ENCODE results near the gene PHACTR3.

Gene PHACTR3

GRCh38 chr20:59698598-59698997, 94.3 kb downstream of the PHACTR3 start:
- Histone ChIP-seq H3K27ac (ENCODE audit: low read depth, low read length) (no peak overlapping the region), H3K27me3 (ENCODE audit: insufficient read depth, low read length) (no peaks in the 10 kb centered on the region), H3K79me2 (ENCODE audit: control insufficient read depth, insufficient read depth, low read length, unreplicated experiment) (no peaks in the 10 kb centered on the region), H2AFZ (ENCODE audit: low read length, unreplicated experiment) (no peak overlapping the region), H3K36me3 (ENCODE audit: insufficient read depth, low read length) (no peaks in the 10 kb centered on the region), H3K4me3 (ENCODE audit: low read depth, low read length) (no peak overlapping the region), H3K4me1 (ENCODE audit: control insufficient read depth, insufficient read depth, low read length, unreplicated experiment) (no peaks in the 10 kb centered on the region)

GRCh38 chr20:59701236-59701635, 96.9 kb downstream of the PHACTR3 start:
- H3K4me1 ChIP-seq (ENCODE audit: control insufficient read depth, insufficient read depth, low read length, unreplicated experiment): no peaks in the 10 kb centered on the region
- H3K27ac ChIP-seq (ENCODE audit: low read depth, low read length): no peak overlapping the region
- no peaks in the 10 kb centered on the region for H3K79me2 ChIP-seq (ENCODE audit: control insufficient read depth, insufficient read depth, low read length, unreplicated experiment)
- H3K4me3 ChIP-seq (ENCODE audit: low read depth, low read length): no peak overlapping the region
- H3K27me3 ChIP-seq (ENCODE audit: insufficient read depth, low read length): no peaks in the 10 kb centered on the region
- no peak overlapping the region for H2AFZ ChIP-seq (ENCODE audit: low read length, unreplicated experiment)
- H3K36me3 ChIP-seq (ENCODE audit: insufficient read depth, low read length): no peaks in the 10 kb centered on the region

GRCh38 chr20:59703046-59703445, 98.7 kb downstream of the PHACTR3 start:
- no peak overlapping the region for H2AFZ ChIP-seq (ENCODE audit: low read length, unreplicated experiment)
- no peak overlapping the region for H3K27ac ChIP-seq (ENCODE audit: low read depth, low read length)
- no peaks in the 10 kb centered on the region for H3K27me3 ChIP-seq (ENCODE audit: insufficient read depth, low read length)
- no peaks in the 10 kb centered on the region for H3K79me2 ChIP-seq (ENCODE audit: control insufficient read depth, insufficient read depth, low read length, unreplicated experiment)
- no peaks in the 10 kb centered on the region for H3K4me1 ChIP-seq (ENCODE audit: control insufficient read depth, insufficient read depth, low read length, unreplicated experiment)
- H3K36me3 ChIP-seq (ENCODE audit: insufficient read depth, low read length): no peaks in the 10 kb centered on the region
- H3K4me3 ChIP-seq (ENCODE audit: low read depth, low read length): no peak overlapping the region

- Histone ChIP-seq H3K27me3 (ENCODE audit: insufficient read depth, low read length) (no peaks in the 10 kb centered on the region), H2AFZ (ENCODE audit: low read length, unreplicated experiment) (no peak overlapping the region), H3K36me3 (ENCODE audit: insufficient read depth, low read length) (no peaks in the 10 kb centered on the region), H3K4me1 (ENCODE audit: control insufficient read depth, insufficient read depth, low read length, unreplicated experiment) (no peaks in the 10 kb centered on the region), H3K4me3 (ENCODE audit: low read depth, low read length) (no peak overlapping the region), H3K79me2 (ENCODE audit: control insufficient read depth, insufficient read depth, low read length, unreplicated experiment) (no peaks in the 10 kb centered on the region), H3K27ac (ENCODE audit: low read depth, low read length) (no peak overlapping the region)
Measured at GRCh38 chr20:59705651-59706399, 101.5 kb downstream of the PHACTR3 start.

GRCh38 chr20:59706400-59706693, 102.0 kb downstream of the PHACTR3 start:
- no peaks in the 10 kb centered on the region for H3K4me1 ChIP-seq (ENCODE audit: control insufficient read depth, insufficient read depth, low read length, unreplicated experiment)
- no peak overlapping the region for H3K4me3 ChIP-seq (ENCODE audit: low read depth, low read length)
- H3K27ac ChIP-seq (ENCODE audit: low read depth, low read length): no peak overlapping the region
- H3K36me3 ChIP-seq (ENCODE audit: insufficient read depth, low read length): no peaks in the 10 kb centered on the region
- no peak overlapping the region for H2AFZ ChIP-seq (ENCODE audit: low read length, unreplicated experiment)
- H3K27me3 ChIP-seq (ENCODE audit: insufficient read depth, low read length): no peaks in the 10 kb centered on the region
- H3K79me2 ChIP-seq (ENCODE audit: control insufficient read depth, insufficient read depth, low read length, unreplicated experiment): no peaks in the 10 kb centered on the region

GRCh38 chr20:59708326-59708725, 104.0 kb downstream of the PHACTR3 start:
- Histone ChIP-seq H3K36me3 (ENCODE audit: insufficient read depth, low read length) (no peaks in the 10 kb centered on the region), H3K4me1 (ENCODE audit: control insufficient read depth, insufficient read depth, low read length, unreplicated experiment) (no peaks in the 10 kb centered on the region), H3K79me2 (ENCODE audit: control insufficient read depth, insufficient read depth, low read length, unreplicated experiment) (no peaks in the 10 kb centered on the region), H3K27ac (ENCODE audit: low read depth, low read length) (no peak overlapping the region), H3K4me3 (ENCODE audit: low read depth, low read length) (no peak overlapping the region), H2AFZ (ENCODE audit: low read length, unreplicated experiment) (no peak overlapping the region), H3K27me3 (ENCODE audit: insufficient read depth, low read length) (no peaks in the 10 kb centered on the region)

GRCh38 chr20:59709636-59710035, 105.3 kb downstream of the PHACTR3 start:
- no peaks in the 10 kb centered on the region for H3K27me3 ChIP-seq (ENCODE audit: insufficient read depth, low read length)
- no peak overlapping the region for H3K4me3 ChIP-seq (ENCODE audit: low read depth, low read length)
- H3K27ac ChIP-seq (ENCODE audit: low read depth, low read length): no peak overlapping the region
- no peaks in the 10 kb centered on the region for H3K36me3 ChIP-seq (ENCODE audit: insufficient read depth, low read length)
- H3K79me2 ChIP-seq (ENCODE audit: control insufficient read depth, insufficient read depth, low read length, unreplicated experiment): no peaks in the 10 kb centered on the region
- no peaks in the 10 kb centered on the region for H3K4me1 ChIP-seq (ENCODE audit: control insufficient read depth, insufficient read depth, low read length, unreplicated experiment)
- H2AFZ ChIP-seq (ENCODE audit: low read length, unreplicated experiment): no peak overlapping the region

- Histone ChIP-seq H3K79me2 (ENCODE audit: control insufficient read depth, insufficient read depth, low read length, unreplicated experiment) (no peaks in the 10 kb centered on the region), H3K4me3 (ENCODE audit: low read depth, low read length) (no peak overlapping the region), H3K36me3 (ENCODE audit: insufficient read depth, low read length) (no peaks in the 10 kb centered on the region), H2AFZ (ENCODE audit: low read length, unreplicated experiment) (no peak overlapping the region), H3K4me1 (ENCODE audit: control insufficient read depth, insufficient read depth, low read length, unreplicated experiment) (no peaks in the 10 kb centered on the region), H3K27ac (ENCODE audit: low read depth, low read length) (no peak overlapping the region), H3K27me3 (ENCODE audit: insufficient read depth, low read length) (no peaks in the 10 kb centered on the region)
Measured at GRCh38 chr20:59718071-59718470, 113.7 kb downstream of the PHACTR3 start.

- no peaks in the 10 kb centered on the region for H3K27me3 ChIP-seq (ENCODE audit: insufficient read depth, low read length)
- H3K4me1 ChIP-seq (ENCODE audit: control insufficient read depth, insufficient read depth, low read length, unreplicated experiment): no peaks in the 10 kb centered on the region
- no peak overlapping the region for H3K4me3 ChIP-seq (ENCODE audit: low read depth, low read length)
- H3K79me2 ChIP-seq (ENCODE audit: control insufficient read depth, insufficient read depth, low read length, unreplicated experiment): no peaks in the 10 kb centered on the region
- no peaks in the 10 kb centered on the region for H3K36me3 ChIP-seq (ENCODE audit: insufficient read depth, low read length)
- no peak overlapping the region for H2AFZ ChIP-seq (ENCODE audit: low read length, unreplicated experiment)
- H3K27ac ChIP-seq (ENCODE audit: low read depth, low read length): no peak overlapping the region
Measured at GRCh38 chr20:59718751-59719150, 114.4 kb downstream of the PHACTR3 start.

- Histone ChIP-seq H3K4me3 (ENCODE audit: low read depth, low read length) (no peak overlapping the region), H2AFZ (ENCODE audit: low read length, unreplicated experiment) (no peak overlapping the region), H3K27ac (ENCODE audit: low read depth, low read length) (no peak overlapping the region), H3K36me3 (ENCODE audit: insufficient read depth, low read length) (no peaks in the 10 kb centered on the region), H3K27me3 (ENCODE audit: insufficient read depth, low read length) (no peaks in the 10 kb centered on the region), H3K79me2 (ENCODE audit: control insufficient read depth, insufficient read depth, low read length, unreplicated experiment) (no peaks in the 10 kb centered on the region), H3K4me1 (ENCODE audit: control insufficient read depth, insufficient read depth, low read length, unreplicated experiment) (no peaks in the 10 kb centered on the region)
Measured at GRCh38 chr20:59720013-59720412, 115.7 kb downstream of the PHACTR3 start.

- H3K4me3 ChIP-seq (ENCODE audit: low read depth, low read length): no peak overlapping the region
- H3K79me2 ChIP-seq (ENCODE audit: control insufficient read depth, insufficient read depth, low read length, unreplicated experiment): no peaks in the 10 kb centered on the region
Measured at GRCh38 chr20:59721386-59721785, 117.0 kb downstream of the PHACTR3 start.

More at GRCh38 chr20:59721386-59721785, 117.0 kb downstream of the PHACTR3 start:
- no peak overlapping the region for H3K27ac ChIP-seq (ENCODE audit: low read depth, low read length)
- H3K27me3 ChIP-seq (ENCODE audit: insufficient read depth, low read length): no peaks in the 10 kb centered on the region
- no peak overlapping the region for H2AFZ ChIP-seq (ENCODE audit: low read length, unreplicated experiment)
- no peaks in the 10 kb centered on the region for H3K4me1 ChIP-seq (ENCODE audit: control insufficient read depth, insufficient read depth, low read length, unreplicated experiment)
- no peaks in the 10 kb centered on the region for H3K36me3 ChIP-seq (ENCODE audit: insufficient read depth, low read length)
